AG10803 (cell line): ENCODE results near the gene AK1.

Experiments used
- DNase-seq: peaks from one replicate; pipeline ENCODE4 v3.0.0; 2010; ENCODE audit warnings: low read depth
- H3K4me3 ChIP-seq: 2 replicates; pipeline ENCODE4 v1.5.1; 2011; ENCODE audit warnings: mild to moderate bottlenecking, low read length, control low read depth
- TF ChIP-seq, protein P1 (sequence below): conservative IDR thresholded peaks from 2 replicates; pipeline ENCODE4 v1.5.1; 2011; ENCODE audit warnings: mild to moderate bottlenecking, low read length, control low read depth, inconsistent platforms

The AK1 gene

DNA sequence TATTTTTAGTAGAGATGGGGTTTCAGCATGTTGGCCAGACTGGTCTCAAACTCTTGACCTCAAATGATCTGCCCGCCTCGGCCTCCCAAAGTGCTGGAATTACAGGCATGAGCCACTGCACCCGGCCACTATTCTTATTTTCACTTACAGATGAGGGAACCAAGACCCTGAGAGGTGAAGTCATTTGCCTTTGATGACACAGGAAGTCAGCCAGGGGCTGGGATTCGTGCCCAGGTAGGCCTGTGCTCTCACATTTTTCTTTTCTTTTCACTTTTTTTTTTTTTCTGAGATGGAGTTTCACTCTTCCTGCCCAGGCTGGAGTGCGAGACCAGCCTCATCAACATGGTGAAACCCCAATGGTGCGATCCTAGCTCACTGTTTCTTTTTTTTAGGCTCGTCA lies 45.2 kb downstream of the AK1 start:
- TF ChIP-seq, protein P1, sequence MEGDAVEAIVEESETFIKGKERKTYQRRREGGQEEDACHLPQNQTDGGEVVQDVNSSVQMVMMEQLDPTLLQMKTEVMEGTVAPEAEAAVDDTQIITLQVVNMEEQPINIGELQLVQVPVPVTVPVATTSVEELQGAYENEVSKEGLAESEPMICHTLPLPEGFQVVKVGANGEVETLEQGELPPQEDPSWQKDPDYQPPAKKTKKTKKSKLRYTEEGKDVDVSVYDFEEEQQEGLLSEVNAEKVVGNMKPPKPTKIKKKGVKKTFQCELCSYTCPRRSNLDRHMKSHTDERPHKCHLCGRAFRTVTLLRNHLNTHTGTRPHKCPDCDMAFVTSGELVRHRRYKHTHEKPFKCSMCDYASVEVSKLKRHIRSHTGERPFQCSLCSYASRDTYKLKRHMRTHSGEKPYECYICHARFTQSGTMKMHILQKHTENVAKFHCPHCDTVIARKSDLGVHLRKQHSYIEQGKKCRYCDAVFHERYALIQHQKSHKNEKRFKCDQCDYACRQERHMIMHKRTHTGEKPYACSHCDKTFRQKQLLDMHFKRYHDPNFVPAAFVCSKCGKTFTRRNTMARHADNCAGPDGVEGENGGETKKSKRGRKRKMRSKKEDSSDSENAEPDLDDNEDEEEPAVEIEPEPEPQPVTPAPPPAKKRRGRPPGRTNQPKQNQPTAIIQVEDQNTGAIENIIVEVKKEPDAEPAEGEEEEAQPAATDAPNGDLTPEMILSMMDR = no peak
- no peak for DNase-seq
- no peak overlapping the region for H3K4me3 ChIP-seq

DNA sequence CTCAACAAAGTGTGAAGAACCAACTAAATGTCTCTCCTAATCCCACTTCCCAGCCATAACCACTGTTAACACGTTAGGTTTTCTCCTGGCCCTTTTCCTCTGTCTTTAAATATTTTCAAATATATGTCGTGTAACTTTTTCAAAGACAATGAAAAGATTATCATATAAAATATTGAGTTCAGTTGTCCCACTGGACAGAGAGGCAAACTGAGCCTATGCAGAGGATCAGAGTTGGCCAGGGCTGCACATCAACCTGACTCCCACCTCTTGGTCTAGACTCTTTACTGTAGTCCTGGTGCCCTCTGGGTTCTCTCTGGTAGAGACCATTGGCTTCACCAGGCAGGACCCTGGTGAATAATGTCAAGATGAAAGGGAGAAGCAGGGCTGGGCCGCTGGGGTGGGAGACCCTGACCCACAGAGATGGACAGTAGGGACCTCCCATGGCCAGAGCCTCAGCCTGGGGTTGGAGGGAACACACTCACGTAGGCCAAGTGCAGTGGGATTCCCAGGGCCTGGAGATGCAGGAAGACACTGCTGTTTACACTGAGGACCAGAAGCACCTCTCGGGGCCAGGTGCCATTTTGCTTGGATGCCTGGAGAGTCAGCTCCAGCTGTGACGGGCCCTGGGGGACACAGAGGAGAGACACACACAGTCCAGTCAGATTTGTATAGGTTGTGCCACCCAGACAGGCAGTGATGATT lies 48.1 kb downstream of the AK1 start:
- no peak overlapping the region for H3K4me3 ChIP-seq
- DNase-seq = no peak

DNA sequence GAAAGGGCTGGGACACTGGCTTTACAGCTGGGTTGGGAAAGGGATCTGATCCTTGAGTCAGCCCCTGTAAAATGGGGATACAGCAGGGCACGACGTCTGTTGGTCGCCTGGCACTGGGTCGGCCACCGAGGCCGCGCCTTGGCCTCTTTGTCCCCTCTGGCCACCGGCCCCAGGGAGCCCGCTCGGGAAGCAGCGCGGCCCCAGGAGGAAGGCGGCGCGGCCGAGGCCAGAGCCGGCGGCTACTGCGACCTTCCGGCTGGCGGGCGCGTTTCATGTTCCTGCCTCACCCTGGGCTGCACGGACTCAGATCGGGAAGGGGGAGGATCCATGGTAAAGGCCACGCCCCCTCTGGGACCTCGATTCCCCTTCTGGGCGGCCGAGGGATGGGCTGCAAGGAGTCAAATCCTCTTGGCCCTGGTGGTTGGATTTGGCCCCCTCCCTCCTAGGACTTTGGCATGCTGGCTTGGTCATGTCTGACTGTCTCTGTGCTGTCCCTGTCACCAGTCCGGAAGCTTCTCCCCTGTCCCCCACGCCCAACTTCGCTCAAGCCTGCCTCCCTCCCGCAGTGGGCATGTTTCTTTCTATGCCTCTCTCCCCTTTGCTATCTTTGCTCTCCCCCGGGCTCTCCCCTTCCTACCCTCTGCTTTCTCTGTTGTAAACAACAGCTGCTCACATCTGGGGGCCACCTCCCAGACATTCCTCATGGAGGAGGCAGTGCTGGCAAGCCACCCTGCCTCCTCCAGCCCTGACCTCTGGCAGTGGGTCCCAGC lies 49.0 kb downstream of the AK1 start:
- H3K4me3 ChIP-seq = peak overlapping the region; percentile 37
- peak; percentile 64 for DNase-seq
- TF ChIP-seq, protein P1 = no peak

More for the DNA sequence above, 48.1 kb downstream of the AK1 start:
- TF ChIP-seq, protein P1 = no peak

- no peak overlapping the region for H3K4me3 ChIP-seq
- no peak for DNase-seq
- TF ChIP-seq, protein P1 = no peak
These were observed 51.1 kb downstream of the AK1 start for GRCh38 chr9:127826253-127826913.

DNA sequence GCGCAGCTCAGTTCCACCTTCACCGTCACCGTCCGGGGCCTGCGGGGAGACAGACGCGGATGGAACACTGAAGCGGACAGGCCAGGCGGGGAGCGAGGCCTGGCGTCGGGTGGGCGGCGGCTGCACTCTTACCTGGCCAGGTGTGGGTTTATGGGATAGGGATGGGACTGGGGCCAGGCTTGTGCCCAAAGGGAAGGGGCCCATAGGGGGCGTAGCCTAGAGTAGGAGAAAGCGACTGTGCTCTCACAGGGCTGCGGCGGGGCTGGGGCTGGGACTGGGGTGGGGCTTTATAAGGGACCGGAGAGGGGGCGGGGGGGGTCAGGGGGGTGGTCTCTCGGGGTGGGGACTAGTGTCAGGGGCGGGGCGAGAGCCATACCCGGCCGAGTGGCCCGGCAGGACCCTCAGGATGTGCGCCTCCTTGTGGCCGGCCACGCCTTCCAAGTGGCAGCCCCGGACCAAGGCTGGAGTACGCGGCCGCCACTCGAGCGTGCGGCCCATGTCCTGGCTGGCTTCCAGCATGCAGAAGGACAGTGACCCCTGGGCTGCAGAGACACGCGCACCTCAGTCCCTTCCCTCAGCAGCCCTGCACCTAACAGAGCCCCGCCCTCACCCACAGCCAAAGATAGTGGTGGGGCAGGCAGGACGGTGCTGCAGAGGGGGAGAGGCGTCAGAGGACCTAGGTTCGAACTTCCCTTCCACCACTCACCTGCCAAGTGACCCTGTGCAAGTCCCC lies 52.0 kb downstream of the AK1 start:
- TF ChIP-seq, protein P1 = 0 out of 2 replicates have a peak, but pooled peaks have one; percentile 12
- H3K4me3 ChIP-seq = no peak overlapping the region

GRCh38 chr9:127822108-127822507 lies 55.4 kb downstream of the AK1 start:
- TF ChIP-seq, protein P1 = no peak
- H3K4me3 ChIP-seq = no peak overlapping the region
- DNase-seq = no peak

More for the DNA sequence above, 52.0 kb downstream of the AK1 start:
- DNase-seq = no peak
